Esophagus (tissue), 2 donors: ENCODE data around the gene CLNK. TPM values are rescaled to one million over a fixed set of nuclear protein-coding genes. Genes with fewer than 3 reads are reported as not detected.

Experiments used
- H3K27ac ChIP-seq, 2 donors: one replicate each; pipeline ENCODE4 v1.5.1; 2013; ENCODE audit warnings: low read depth in 2 of 2, mild to moderate bottlenecking in 2 of 2, inconsistent platforms in 1 of 2, low read length in 1 of 2, moderate library complexity in 1 of 2
- H3K27me3 ChIP-seq, 2 donors: one replicate each; pipeline ENCODE4 v1.6.1; 2013; ENCODE audit warnings: low read length in 2 of 2, control low read depth in 1 of 2, mild to moderate bottlenecking in 1 of 2; ENCODE audit not compliant: insufficient read depth in 2 of 2, control insufficient read depth in 1 of 2
- H3K36me3 ChIP-seq, 2 donors: one replicate each; pipeline ENCODE4 v1.6.1; 2013; ENCODE audit warnings: low read length in 1 of 2; ENCODE audit not compliant: control insufficient read depth in 2 of 2, insufficient read depth in 2 of 2
- H3K4me1 ChIP-seq, 2 donors: one replicate each; pipeline ENCODE4 v1.6.1; 2013; ENCODE audit warnings: low read length in 1 of 2; ENCODE audit not compliant: control insufficient read depth in 2 of 2, insufficient read depth in 2 of 2
- H3K4me3 ChIP-seq, 2 donors: one replicate each; pipeline ENCODE4 v1.5.1; 2013; ENCODE audit warnings: low read length in 2 of 2, mild to moderate bottlenecking in 2 of 2, low read depth in 1 of 2, moderate library complexity in 1 of 2
- H3K9me3 ChIP-seq, 2 donors: one replicate each; pipeline ENCODE4 v1.6.1; 2013; ENCODE audit warnings: mild to moderate bottlenecking in 2 of 2, low read depth in 1 of 2, low read length in 1 of 2, moderate library complexity in 1 of 2; ENCODE audit not compliant: control insufficient read depth in 2 of 2, insufficient read depth in 1 of 2
- WGBS, 2 donors: extraction: QIAGEN DNeasy Blood & Tissue Kit; methylation state at CpG; one replicate each; pipeline ENCODE4 v1.1.7; 2013; 5-methylcytosine and 5-hydroxymethylcytosine counted together
- polyA plus RNA-seq, 2 donors: library from polyadenylated mRNA; stranded (reverse); fragments of 200-250 nt; gene quantifications; one replicate each; pipeline ENCODE4 v1.2.3, GENCODE V29; 2013
- donor health status: healthy with polysubstance abuse.
- donor health status: Bipolar disorder and iron deficiency.

CLNK gene
- polyA plus RNA-seq, 2 donors: 0.05 TPM; not detected in 1

DNA sequence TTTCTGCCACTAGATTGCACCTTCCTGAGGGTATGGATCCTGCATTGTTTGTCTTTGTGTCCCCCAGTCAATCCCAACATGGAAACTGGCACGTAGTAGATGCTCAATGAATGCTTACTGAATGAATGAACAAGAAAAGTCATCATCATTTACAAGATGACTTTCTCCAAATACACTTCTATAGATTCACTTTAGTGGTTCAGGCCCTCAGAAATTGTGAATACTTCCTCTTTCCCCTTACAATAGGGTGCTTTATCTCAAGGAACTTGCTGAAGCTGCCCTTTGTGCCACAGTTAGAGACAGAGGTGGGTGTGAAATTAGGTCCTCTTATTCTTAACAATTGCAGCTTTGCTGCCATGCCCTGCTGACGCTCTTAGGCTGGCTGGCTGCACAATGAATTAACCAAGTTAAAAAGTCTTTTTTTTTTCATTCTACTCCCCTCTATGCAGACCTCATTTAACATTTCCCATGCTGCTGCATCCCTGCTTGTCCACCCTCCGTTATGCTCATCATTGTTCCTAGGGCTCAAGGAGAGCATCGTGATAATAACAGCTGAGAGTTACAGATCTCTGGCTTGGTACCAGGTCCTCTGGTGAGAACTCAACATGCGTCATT is 119.3 kb downstream of the CLNK start:
- Histone ChIP-seq H3K27ac (no peak overlapping the region), H3K36me3 (no peaks in the 10 kb centered on the region), H3K4me3 (no peak overlapping the region), H3K27me3 (no peaks in the 10 kb centered on the region), H3K4me1 (no peaks in the 10 kb centered on the region), H3K9me3 (no peaks in the 10 kb centered on the region)
- 73 to 85% methylated on average over 5 of the region's 5 CpGs for WGBS, 2 donors

- Histone ChIP-seq H3K9me3 (no peaks in the 10 kb centered on the region), H3K36me3 (no peaks in the 10 kb centered on the region), H3K27ac (no peak overlapping the region), H3K4me3 (no peak overlapping the region), H3K4me1 (no peaks in the 10 kb centered on the region), H3K27me3 (no peaks in the 10 kb centered on the region)
- WGBS, 2 donors: 6 to 8% methylated on average over 6 of the region's 6 CpGs
Measured at GRCh38 chr4:10554694-10555093, 129.9 kb downstream of the CLNK start.

DNA sequence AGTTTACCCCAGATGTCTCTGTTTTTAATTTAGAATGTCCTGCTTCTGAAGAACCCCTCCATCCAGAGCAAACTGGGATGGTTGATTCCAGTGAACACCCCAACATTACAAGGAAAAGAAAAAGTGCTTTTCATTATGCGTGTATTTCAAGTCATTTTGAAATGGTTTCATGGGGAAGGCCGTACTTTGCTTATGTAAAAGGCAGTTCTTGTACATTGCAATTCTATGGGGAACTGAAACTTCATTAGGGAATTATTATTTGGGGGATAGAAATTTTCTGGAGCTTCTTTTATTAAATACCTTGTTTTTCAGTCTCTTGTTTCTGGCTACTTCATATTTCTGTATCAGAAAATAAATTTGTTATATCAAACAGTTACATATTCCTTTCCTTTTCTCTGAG is 130.4 kb downstream of the CLNK start:
- H3K9me3 ChIP-seq: no peaks in the 10 kb centered on the region
- 83 to 87% methylated on average over 2 of the region's 2 CpGs for WGBS, 2 donors
- no peaks in the 10 kb centered on the region for H3K27me3 ChIP-seq
- H3K4me1 ChIP-seq: no peaks in the 10 kb centered on the region
- no peak overlapping the region for H3K27ac ChIP-seq
- no peak overlapping the region for H3K4me3 ChIP-seq
- no peaks in the 10 kb centered on the region for H3K36me3 ChIP-seq

DNA sequence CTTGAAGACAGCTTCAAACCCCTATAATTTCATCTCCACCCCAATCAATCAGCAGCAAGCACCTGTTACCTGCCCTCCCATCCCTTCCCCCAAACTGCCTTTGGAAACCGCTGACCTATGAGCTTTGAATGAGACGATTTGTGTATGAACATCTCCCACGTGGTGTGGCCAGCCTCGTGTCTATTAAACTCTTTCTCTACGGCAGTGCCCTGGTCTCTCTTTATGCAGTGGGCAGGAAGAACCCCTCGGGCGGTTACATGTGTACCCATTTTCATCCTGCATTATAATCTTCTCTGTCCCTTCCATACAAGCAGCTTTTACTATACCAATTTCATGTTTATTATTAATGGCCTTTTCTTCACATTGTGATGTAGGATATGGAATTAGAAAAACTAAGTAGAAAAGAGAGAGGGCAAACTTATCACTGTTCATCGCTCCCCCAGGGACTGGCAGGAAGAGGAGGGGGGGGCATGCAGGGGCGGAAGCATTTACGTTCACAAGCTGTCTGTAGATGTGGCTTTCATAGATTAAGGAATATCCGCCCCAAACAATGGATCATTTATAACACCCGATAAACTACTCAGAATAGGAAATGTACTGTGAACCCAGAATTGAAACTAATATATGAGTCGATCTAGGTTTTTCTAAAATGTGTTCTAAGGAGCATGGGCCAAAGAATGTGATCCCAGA is 131.8 kb downstream of the CLNK start:
- Histone ChIP-seq H3K36me3 (no peaks in the 10 kb centered on the region), H3K27ac (no peak overlapping the region), H3K27me3 (no peaks in the 10 kb centered on the region)

GRCh38 chr4:10535912-10536311 is 148.7 kb downstream of the CLNK start:
- Histone ChIP-seq H3K27ac (no peak overlapping the region), H3K4me3 (no peak overlapping the region), H3K27me3 (no peaks in the 10 kb centered on the region), H3K36me3 (no peaks in the 10 kb centered on the region), H3K4me1 (no peaks in the 10 kb centered on the region), H3K9me3 (no peaks in the 10 kb centered on the region)
- 63 to 75% methylated on average over 5 of the region's 5 CpGs for WGBS, 2 donors

More for the DNA sequence above, 131.8 kb downstream of the CLNK start:
- no peak overlapping the region for H3K4me3 ChIP-seq
- H3K9me3 ChIP-seq: no peaks in the 10 kb centered on the region
- no peaks in the 10 kb centered on the region for H3K4me1 ChIP-seq
- 54 to 63% methylated on average over 13 of the region's 13 CpGs for whole genome bisulfite sequencing, 2 donors

GRCh38 chr4:10534820-10535219 is 149.7 kb downstream of the CLNK start:
- Histone ChIP-seq H3K36me3 (no peaks in the 10 kb centered on the region), H3K27ac (no peak overlapping the region), H3K27me3 (no peaks in the 10 kb centered on the region), H3K4me1 (no peaks in the 10 kb centered on the region), H3K4me3 (no peak overlapping the region), H3K9me3 (no peaks in the 10 kb centered on the region)
- WGBS, 2 donors: 54 to 62% methylated on average over 6 of the region's 6 CpGs

DNA sequence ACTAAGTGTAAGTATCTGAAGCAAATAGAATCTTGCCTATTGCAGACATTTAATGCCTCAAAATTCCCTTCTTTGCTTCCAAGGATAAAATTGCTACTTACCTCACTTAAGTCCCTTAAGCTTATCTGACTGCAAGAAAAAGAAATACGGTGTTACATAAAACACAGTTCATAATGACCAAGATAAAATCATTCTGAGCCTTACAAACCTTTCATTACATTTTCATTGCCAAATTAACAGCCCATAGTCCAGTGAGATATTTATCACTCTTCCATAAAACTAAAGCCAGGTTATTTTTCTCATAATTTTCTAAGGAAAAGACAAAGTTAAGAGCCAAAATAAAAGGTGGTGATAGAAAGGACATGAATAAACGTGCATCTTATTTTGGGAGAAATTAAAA is 152.4 kb downstream of the CLNK start:
- WGBS, 2 donors: 72 to 73% methylated on average over 2 of the region's 2 CpGs
- no peaks in the 10 kb centered on the region for H3K4me1 ChIP-seq
- H3K9me3 ChIP-seq: no peaks in the 10 kb centered on the region
- H3K36me3 ChIP-seq: no peaks in the 10 kb centered on the region
- no peak overlapping the region for H3K27ac ChIP-seq
- H3K27me3 ChIP-seq: no peaks in the 10 kb centered on the region
- no peak overlapping the region for H3K4me3 ChIP-seq

DNA sequence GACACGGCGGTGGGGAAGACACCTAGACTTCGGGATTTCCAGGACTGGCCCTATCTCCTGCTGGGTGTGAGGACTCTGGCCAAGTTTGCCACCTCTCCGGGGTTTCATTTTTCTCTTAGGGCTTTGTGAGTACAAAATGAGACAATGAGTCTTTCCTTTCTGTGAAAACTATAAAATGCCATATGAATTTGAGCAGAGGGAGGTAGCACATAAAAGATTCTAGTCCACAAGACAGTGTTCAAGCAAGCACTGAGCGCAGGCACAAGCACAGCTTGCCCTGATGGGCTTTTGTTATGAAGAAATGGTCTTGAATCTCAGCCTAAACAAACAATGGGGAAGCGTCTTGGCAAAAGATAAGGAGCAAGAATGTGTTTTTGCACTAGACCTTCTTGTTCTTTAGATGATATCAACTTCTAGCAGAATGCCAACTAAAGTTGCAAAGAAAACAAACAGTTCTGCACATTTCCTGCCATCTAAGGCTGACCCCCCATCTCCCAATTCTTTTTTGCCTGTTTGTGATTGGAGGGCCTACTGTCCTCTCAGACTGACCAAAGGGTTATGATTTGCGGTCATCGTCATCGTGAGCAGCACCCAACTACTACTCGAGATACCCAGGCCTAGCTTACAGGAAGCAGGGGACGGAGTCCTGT is 154.3 kb downstream of the CLNK start:
- 57 to 58% methylated on average over 11 of the region's 11 CpGs for WGBS, 2 donors
- no peaks in the 10 kb centered on the region for H3K27me3 ChIP-seq
- H3K9me3 ChIP-seq: no peaks in the 10 kb centered on the region
- no peak overlapping the region for H3K4me3 ChIP-seq
- no peaks in the 10 kb centered on the region for H3K4me1 ChIP-seq
- no peaks in the 10 kb centered on the region for H3K36me3 ChIP-seq
- H3K27ac ChIP-seq: no peak overlapping the region

GRCh38 chr4:10529291-10530136 is 155.1 kb downstream of the CLNK start:
- H3K27ac ChIP-seq: no peak overlapping the region
- WGBS, 2 donors: 62 to 63% methylated on average over 2 of the region's 2 CpGs
- H3K9me3 ChIP-seq: no peaks in the 10 kb centered on the region
- H3K36me3 ChIP-seq: no peaks in the 10 kb centered on the region
- H3K4me3 ChIP-seq: no peak overlapping the region
- H3K4me1 ChIP-seq: no peaks in the 10 kb centered on the region
- no peaks in the 10 kb centered on the region for H3K27me3 ChIP-seq
